ENCODE results near the gene IQGAP3. TPM values are rescaled to one million over a fixed set of nuclear protein-coding genes. Genes with fewer than 3 reads are reported as not detected.

The IQGAP3 gene
- total and polyA plus RNA-seq, 2 experiments from 2014 or later: 11.9 to 31.8 TPM

DNA sequence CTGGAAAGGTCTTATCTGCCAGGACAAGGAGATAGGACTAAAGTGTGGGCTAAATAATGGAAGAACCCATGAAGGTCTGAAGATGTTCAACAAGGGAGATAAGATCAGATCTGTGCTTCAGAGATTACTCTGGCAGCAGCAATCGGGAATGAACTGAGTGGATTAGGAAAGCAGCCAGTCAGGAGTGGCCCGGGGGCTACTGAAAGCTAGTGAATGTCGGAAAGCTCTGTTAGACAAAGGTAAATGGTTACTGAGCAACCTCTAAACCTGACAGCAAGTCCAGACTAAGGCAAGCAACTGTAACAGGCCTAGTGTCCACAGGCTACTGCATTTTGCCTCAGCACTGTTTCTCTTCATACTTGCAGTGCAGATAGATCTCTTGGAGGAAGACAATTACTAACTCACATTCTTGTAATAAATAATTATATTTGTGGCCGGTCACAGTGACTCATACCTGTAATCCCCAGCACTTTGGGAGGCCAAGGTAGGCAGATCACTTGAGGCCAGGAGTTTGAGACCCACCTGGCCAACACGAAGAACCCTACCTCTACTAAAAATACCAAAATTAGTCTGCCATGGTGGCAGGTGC is 12.5 kb downstream of the IQGAP3 start (continued):
- TF ChIP-seq, protein P1, sequence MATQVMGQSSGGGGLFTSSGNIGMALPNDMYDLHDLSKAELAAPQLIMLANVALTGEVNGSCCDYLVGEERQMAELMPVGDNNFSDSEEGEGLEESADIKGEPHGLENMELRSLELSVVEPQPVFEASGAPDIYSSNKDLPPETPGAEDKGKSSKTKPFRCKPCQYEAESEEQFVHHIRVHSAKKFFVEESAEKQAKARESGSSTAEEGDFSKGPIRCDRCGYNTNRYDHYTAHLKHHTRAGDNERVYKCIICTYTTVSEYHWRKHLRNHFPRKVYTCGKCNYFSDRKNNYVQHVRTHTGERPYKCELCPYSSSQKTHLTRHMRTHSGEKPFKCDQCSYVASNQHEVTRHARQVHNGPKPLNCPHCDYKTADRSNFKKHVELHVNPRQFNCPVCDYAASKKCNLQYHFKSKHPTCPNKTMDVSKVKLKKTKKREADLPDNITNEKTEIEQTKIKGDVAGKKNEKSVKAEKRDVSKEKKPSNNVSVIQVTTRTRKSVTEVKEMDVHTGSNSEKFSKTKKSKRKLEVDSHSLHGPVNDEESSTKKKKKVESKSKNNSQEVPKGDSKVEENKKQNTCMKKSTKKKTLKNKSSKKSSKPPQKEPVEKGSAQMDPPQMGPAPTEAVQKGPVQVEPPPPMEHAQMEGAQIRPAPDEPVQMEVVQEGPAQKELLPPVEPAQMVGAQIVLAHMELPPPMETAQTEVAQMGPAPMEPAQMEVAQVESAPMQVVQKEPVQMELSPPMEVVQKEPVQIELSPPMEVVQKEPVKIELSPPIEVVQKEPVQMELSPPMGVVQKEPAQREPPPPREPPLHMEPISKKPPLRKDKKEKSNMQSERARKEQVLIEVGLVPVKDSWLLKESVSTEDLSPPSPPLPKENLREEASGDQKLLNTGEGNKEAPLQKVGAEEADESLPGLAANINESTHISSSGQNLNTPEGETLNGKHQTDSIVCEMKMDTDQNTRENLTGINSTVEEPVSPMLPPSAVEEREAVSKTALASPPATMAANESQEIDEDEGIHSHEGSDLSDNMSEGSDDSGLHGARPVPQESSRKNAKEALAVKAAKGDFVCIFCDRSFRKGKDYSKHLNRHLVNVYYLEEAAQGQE (IDR thresholded peaks at IDR 0.05; ENCODE audit: unreplicated experiment): no peak
- TF ChIP-seq STAT1 (IDR thresholded peaks at IDR 0.05; ENCODE audit: unreplicated experiment) (no peak), ZNF331 (CRISPR knock-in tag; IDR thresholded peaks at IDR 0.05; ENCODE audit: low read depth) (no peak), NANOG (IDR thresholded peaks at IDR 0.05; ENCODE audit: borderline replicate concordance) (no peak), JUNB (IDR thresholded peaks at IDR 0.05; ENCODE audit: unreplicated experiment) (no peak), CREB1 (CRISPR knock-in tag; IDR thresholded peaks at IDR 0.05; ENCODE audit: low read depth) (no peak), EZH2 (IDR thresholded peaks at IDR 0.05; ENCODE audit: low read depth, unreplicated experiment) (no peak)
- TF ChIP-seq, protein P2, sequence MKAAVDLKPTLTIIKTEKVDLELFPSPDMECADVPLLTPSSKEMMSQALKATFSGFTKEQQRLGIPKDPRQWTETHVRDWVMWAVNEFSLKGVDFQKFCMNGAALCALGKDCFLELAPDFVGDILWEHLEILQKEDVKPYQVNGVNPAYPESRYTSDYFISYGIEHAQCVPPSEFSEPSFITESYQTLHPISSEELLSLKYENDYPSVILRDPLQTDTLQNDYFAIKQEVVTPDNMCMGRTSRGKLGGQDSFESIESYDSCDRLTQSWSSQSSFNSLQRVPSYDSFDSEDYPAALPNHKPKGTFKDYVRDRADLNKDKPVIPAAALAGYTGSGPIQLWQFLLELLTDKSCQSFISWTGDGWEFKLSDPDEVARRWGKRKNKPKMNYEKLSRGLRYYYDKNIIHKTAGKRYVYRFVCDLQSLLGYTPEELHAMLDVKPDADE (IDR thresholded peaks at IDR 0.05): no peak
- TF ChIP-seq, protein P3, sequence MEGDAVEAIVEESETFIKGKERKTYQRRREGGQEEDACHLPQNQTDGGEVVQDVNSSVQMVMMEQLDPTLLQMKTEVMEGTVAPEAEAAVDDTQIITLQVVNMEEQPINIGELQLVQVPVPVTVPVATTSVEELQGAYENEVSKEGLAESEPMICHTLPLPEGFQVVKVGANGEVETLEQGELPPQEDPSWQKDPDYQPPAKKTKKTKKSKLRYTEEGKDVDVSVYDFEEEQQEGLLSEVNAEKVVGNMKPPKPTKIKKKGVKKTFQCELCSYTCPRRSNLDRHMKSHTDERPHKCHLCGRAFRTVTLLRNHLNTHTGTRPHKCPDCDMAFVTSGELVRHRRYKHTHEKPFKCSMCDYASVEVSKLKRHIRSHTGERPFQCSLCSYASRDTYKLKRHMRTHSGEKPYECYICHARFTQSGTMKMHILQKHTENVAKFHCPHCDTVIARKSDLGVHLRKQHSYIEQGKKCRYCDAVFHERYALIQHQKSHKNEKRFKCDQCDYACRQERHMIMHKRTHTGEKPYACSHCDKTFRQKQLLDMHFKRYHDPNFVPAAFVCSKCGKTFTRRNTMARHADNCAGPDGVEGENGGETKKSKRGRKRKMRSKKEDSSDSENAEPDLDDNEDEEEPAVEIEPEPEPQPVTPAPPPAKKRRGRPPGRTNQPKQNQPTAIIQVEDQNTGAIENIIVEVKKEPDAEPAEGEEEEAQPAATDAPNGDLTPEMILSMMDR (conservative IDR thresholded peaks at IDR 0.05; ENCODE audit: low read depth in 2 of 2): no peak

DNA sequence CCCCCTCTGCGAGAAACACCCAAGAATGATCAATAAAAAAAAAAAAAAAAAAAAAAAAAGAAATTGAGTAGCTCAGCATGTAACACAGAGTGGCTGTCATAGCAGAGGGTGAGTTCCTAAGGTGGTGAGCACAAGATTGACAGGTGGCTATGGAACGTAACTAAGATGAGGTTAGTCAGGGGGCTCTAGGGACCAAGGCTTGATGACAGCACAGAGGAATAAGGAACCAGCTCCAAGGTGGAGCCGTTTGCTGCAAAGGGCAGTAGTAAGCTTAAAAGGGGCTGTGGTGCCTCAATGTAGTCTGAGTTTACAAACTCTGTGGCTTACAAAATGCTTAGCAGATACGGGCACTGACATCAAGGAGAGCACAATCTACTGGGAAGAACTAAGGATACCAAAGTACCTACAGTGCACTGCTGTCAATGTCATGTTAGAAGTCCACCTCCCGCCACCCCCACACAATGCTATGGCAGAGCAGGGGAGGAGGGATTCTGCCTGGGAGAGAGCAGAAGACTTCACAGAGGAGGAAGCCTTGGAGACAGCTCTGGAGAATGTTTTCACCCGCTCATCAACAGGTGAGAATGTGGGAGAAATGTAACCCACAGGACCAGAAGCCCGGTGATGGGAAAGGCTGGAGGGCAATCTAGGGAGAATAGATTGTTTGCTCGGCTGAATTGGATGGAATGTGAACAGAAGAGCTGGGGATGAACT is 13.1 kb downstream of the IQGAP3 start:
- Histone ChIP-seq H3K4me2 (no peak overlapping the region), H3K79me2 (replicated peaks; ENCODE audit: insufficient read depth) (no peaks in the 10 kb centered on the region), H4K20me1 (replicated peaks; ENCODE audit: insufficient read depth) (no peaks in the 10 kb centered on the region; the same call in 1 of the 2 replicates), H3K36me3 (ENCODE audit: insufficient read depth) (peaks cover 22% of the 10 kb centered on the region; the same call in 1 of the 2 replicates), H3K27ac (ENCODE audit: low read depth) (no peak overlapping the region), H3K27me3 (ENCODE audit: insufficient read depth) (no peaks in the 10 kb centered on the region), H3K4me3 (no peak overlapping the region), H2AFZ (no peak overlapping the region), H3K4me1 (ENCODE audit: insufficient read depth) (no peaks in the 10 kb centered on the region), H3K9me2 (ENCODE audit: insufficient read depth) (no peaks in the 10 kb centered on the region), H3F3A (replicated peaks; ENCODE audit: low read depth) (no peaks in the 10 kb centered on the region)
- no peaks in the 10 kb centered on the region for H3K4me1 Mint-ChIP-seq
- H3K9me3 Mint-ChIP-seq: no peaks in the 10 kb centered on the region
- peaks cover 36% of the 10 kb centered on the region for H3K36me3 Mint-ChIP-seq (ENCODE audit: low read depth)
- H3K27me3 Mint-ChIP-seq (ENCODE audit: insufficient read depth, low read depth, poor library complexity): peaks cover 3% of the 10 kb centered on the region
- no peak overlapping the region for H3K4me3 Mint-ChIP-seq
- no peak overlapping the region for H3K27ac Mint-ChIP-seq
- ATAC-seq (no peak), DNase-seq (ENCODE audit: low spot score) (no peak)
- TF ChIP-seq, protein P2 (IDR thresholded peaks at IDR 0.05): no peak
- TF ChIP-seq NANOG (IDR thresholded peaks at IDR 0.05; ENCODE audit: borderline replicate concordance) (no peak), JUNB (IDR thresholded peaks at IDR 0.05; ENCODE audit: unreplicated experiment) (no peak)

Data from GM23338 (cell line).